Mucosa of descending colon (tissue), 3 donors: ENCODE results near the gene LYZL2. TPM values are rescaled to one million over a fixed set of nuclear protein-coding genes. Genes with fewer than 3 reads are reported as not detected.
"Not testable (repeated sequence)": the region's sequence is repeated elsewhere in the genome, so short reads cannot be mapped to it uniquely, and the experiment has no call there.

Source experiments
- ATAC-seq: fragments of 200-7000 bp; cut with Tn5 transposase; one replicate; pipeline ENCODE4 v1.9.1; 2020; ENCODE audit warnings: mild to moderate bottlenecking, moderate library complexity
- DNase-seq, 3 donors: peaks; one replicate each; pipeline ENCODE4 v3.0.0-alpha.2; 2020
- H3K36me3 ChIP-seq: fragments of 200-600 bp; one replicate; pipeline ENCODE4 v1.8.0; 2021; ENCODE audit warnings: low read depth, mild to moderate bottlenecking
- H3K4me1 ChIP-seq: fragments of 200-600 bp; one replicate; pipeline ENCODE4 v1.8.0; 2021; ENCODE audit warnings: low read depth, mild to moderate bottlenecking
- H3K4me3 ChIP-seq: fragments of 200-600 bp; one replicate; pipeline ENCODE4 v1.8.0; 2021; ENCODE audit warnings: mild to moderate bottlenecking
- H3K9me3 ChIP-seq: fragments of 200-600 bp; one replicate; pipeline ENCODE4 v1.8.0; 2021; ENCODE audit warnings: mild to moderate bottlenecking
- CTCF ChIP-seq: fragments of 200-600 bp; IDR thresholded peaks from one replicate; pipeline ENCODE4 v1.8.0; 2022; ENCODE audit warnings: antibody characterized with exemption, mild to moderate bottlenecking
- intact Hi-C, 2 donors: fragments of 100-400 bp; cut with DNase I in 1 of 2; cut with micrococcal nuclease in 1 of 2; formaldehyde crosslinking; loops; one replicate each; pipeline versions ENCODE4 v1.11.0 to v1.11.1; 2022; cut with DNase I, micrococcal nuclease
- total RNA-seq, 3 donors: library from RNA; stranded (reverse); fragmentation: NEBNext Ultra II Directional in 2 of 3; extraction: Animal tissue kit (Norgen Biotek cat#: 25700) in 2 of 3; gene quantifications; one replicate each; pipeline versions ENCODE4 v1.2.1 to v1.2.4, GENCODE V29; 2021 to 2023
- donor health status: DM: no; HTN: no; CAD: no; lungs with moderate emphysema.
- donor health status: DM: no; HTN: no; CAD: no.
- donor health status: DM: no; HTN: yes; CAD: no.

LYZL2 gene
- total RNA-seq, 3 donors from 2014 or later: not detected

GRCh38 chr10:30647089-30647488 lies 17.5 kb upstream of the LYZL2 start:
- intact Hi-C loops: no loop called here
- no peak overlapping the region for H3K4me3 ChIP-seq
- TF ChIP-seq CTCF: no peak
- ATAC-seq (no peak), DNase-seq (no peak)
- no peaks in the 10 kb centered on the region for H3K36me3 ChIP-seq
- H3K4me1 ChIP-seq: no peaks in the 10 kb centered on the region
- H3K9me3 ChIP-seq: no peaks in the 10 kb centered on the region

GRCh38 chr10:30645340-30645827 lies 15.8 kb upstream of the LYZL2 start:
- H3K4me3 ChIP-seq: no peak overlapping the region
- TF ChIP-seq CTCF: no peak
- ATAC-seq (peak; percentile 11), DNase-seq (no peak)
- intact Hi-C loops: no loop called here
- no peaks in the 10 kb centered on the region for H3K9me3 ChIP-seq
- H3K4me1 ChIP-seq: no peaks in the 10 kb centered on the region
- H3K36me3 ChIP-seq: no peaks in the 10 kb centered on the region

GRCh38 chr10:30644408-30644861 lies 14.9 kb upstream of the LYZL2 start:
- DNase-seq, intact Hi-C loops, H3K36me3 ChIP-seq, H3K4me1 ChIP-seq, H3K4me3 ChIP-seq, H3K9me3 ChIP-seq, ATAC-seq: not testable (repeated sequence)

GRCh38 chr10:30643557-30644199 lies 14.1 kb upstream of the LYZL2 start:
- H3K9me3 ChIP-seq, H3K36me3 ChIP-seq, H3K4me3 ChIP-seq, intact Hi-C loops, H3K4me1 ChIP-seq, ATAC-seq, DNase-seq: not testable (repeated sequence)

- ATAC-seq, H3K9me3 ChIP-seq, intact Hi-C loops, H3K4me3 ChIP-seq, DNase-seq, H3K36me3 ChIP-seq, H3K4me1 ChIP-seq: not testable (repeated sequence)
Observed at GRCh38 chr10:30642856-30643255, 13.3 kb upstream of the LYZL2 start.

GRCh38 chr10:30639946-30640786 lies 10.6 kb upstream of the LYZL2 start:
- intact Hi-C loops: no loop called here
- peak; percentile 46 for ATAC-seq
- DNase-seq: peak in 1 of 3 donors; percentile 25
- Histone ChIP-seq H3K9me3 (no peaks in the 10 kb centered on the region), H3K36me3 (no peaks in the 10 kb centered on the region), H3K4me3 (no peak overlapping the region), H3K4me1 (no peaks in the 10 kb centered on the region)
- TF ChIP-seq CTCF: peak; percentile 75

- H3K4me3 ChIP-seq: no peak overlapping the region
- no peak for TF ChIP-seq CTCF
- intact Hi-C loops: no loop called here
- ATAC-seq (no peak), DNase-seq (no peak)
- no peaks in the 10 kb centered on the region for H3K9me3 ChIP-seq
- H3K36me3 ChIP-seq: no peaks in the 10 kb centered on the region
- H3K4me1 ChIP-seq: no peaks in the 10 kb centered on the region
Observed at GRCh38 chr10:30637881-30638467, 8.4 kb upstream of the LYZL2 start.
